NCI-H2196 (cell line): ENCODE data around the gene TIMM10B.
"Not testable (repeated sequence)": the region's sequence is repeated elsewhere in the genome, so short reads cannot be mapped to it uniquely, and the experiment has no call there.

Experiments used
- DNase-seq: peaks from one replicate; lab custom pipeline; 2025; ENCODE audit not compliant: unreplicated experiment; lab: John Stamatoyannopoulos, UW

Gene TIMM10B

GRCh38 chr11:6504166-6504565, 22.9 kb downstream of the TIMM10B start:
- DNase-seq, result no peak

DNA sequence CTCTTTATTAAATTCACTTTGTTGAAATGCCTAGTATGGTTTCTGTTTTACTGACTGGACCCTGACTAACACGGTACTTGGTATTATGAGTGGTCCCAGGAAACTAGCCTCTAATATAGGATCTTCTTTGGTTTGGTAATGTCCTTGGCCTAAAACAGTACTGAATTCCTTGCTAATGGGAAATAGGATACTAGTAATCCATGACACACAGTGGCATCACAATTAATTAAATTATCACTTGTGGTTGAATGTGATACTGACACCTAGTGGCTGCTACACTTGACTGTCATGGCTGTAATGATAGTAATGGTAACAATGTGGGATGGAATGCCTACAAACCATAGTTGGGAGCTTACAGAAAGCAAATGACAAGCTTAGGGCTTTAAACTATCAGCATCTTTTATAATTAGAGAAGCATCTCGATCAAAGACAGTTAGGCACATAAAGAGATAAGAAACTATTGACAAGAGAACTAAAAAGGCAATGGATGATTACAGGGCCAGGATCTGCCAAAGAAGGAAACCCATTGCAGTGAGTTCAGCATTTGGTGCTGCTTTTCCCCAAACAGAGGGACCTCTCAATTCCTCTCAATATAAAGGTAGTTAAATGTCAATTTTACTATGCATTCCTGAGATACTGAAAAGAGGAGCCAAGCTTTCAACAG, 24.4 kb downstream of the TIMM10B start:
- peak; percentile 41 for DNase-seq

- DNase-seq, result no peak
Observed at GRCh38 chr11:6516865-6517264, 35.6 kb downstream of the TIMM10B start.

DNA sequence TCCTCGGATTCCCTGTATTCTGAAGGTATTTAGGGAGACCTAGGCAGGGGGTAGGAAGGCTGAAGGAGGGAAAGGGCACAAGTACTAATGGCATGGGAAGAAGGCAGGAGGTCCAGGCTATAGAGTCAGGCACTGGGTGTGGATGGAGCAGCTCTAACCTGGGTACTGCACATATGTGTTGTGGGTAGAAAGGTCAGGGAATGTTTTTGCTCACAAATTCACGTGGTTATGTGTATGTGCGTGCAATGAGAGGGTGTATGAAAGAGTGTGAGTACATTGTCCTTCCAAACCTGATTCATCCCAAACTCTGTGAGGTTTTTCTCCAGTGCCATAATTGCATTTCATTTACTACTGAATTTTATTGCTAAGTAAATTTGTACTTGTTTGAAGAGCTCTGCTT, 39.0 kb downstream of the TIMM10B start:
- no peak for DNase-seq

GRCh38 chr11:6521946-6522345, 40.6 kb downstream of the TIMM10B start:
- DNase-seq, result not testable (repeated sequence)

- no peak for DNase-seq
Observed at GRCh38 chr11:6523253-6523652, 42.0 kb downstream of the TIMM10B start.

- no peak for DNase-seq
Observed at GRCh38 chr11:6526411-6527135, 45.3 kb downstream of the TIMM10B start.

DNA sequence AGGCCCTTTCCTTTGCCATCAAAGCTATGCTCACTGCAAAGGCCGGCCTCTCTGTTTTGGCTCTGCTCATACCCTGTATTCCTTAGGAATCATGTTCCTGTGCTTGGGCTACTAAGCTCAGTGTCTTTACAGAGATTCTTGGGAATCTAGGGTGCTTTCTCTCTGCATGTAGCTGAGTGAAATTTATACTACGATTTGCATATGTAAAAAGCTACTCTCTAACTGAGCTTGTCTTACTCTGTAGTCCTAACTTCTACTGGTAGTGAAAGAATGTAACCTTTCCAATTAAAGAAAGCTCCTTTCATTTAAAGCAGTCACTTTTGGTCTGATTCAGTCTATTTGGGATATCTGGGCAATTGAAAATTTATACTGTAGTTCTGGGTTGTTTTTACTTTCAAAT, 48.0 kb downstream of the TIMM10B start:
- DNase-seq, result no peak

DNA sequence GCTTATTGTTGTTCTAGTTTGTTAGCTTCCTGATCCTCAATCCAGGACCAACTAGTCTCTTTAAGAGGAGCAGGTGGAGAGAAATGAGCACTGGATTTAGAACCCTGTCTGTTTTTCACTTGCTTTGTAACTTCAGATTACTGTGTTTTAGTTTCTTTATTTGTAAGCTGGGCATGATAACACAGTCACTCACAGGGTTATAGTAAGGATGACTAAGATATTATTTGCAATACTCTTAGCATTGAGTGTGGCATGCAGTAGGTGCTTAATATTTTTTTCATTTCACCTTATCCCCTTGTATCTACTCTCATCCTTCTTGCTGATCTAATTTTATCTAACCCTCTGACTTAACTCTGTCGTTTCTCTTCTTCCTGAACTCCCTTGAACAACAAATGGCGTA, 49.5 kb downstream of the TIMM10B start:
- no peak for DNase-seq

- peak; percentile 44 for DNase-seq
Observed at GRCh38 chr11:6531267-6531752, 50.0 kb downstream of the TIMM10B start.
